ENCODE measurements around the gene PARVA.

DNA sequence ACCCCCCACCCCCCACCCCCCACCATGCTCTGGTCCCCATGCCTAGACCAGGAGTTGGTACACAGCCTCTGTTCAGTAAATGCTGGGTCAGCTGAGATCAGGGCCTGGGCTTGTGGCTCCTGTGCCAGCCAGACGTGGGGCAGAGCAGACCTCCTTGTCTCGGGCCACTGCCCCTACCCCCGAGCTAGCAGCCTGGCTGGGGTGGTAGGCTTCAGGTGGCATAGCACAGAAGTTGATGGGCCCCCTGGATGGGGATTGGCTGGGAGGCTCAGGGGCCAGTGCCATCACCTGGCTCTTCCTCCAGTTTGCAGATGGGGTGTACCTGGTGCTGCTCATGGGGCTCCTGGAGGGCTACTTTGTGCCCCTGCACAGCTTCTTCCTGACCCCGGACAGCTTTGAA lies 139.9 kb downstream of the PARVA start:
- TF ChIP-seq, protein P1, sequence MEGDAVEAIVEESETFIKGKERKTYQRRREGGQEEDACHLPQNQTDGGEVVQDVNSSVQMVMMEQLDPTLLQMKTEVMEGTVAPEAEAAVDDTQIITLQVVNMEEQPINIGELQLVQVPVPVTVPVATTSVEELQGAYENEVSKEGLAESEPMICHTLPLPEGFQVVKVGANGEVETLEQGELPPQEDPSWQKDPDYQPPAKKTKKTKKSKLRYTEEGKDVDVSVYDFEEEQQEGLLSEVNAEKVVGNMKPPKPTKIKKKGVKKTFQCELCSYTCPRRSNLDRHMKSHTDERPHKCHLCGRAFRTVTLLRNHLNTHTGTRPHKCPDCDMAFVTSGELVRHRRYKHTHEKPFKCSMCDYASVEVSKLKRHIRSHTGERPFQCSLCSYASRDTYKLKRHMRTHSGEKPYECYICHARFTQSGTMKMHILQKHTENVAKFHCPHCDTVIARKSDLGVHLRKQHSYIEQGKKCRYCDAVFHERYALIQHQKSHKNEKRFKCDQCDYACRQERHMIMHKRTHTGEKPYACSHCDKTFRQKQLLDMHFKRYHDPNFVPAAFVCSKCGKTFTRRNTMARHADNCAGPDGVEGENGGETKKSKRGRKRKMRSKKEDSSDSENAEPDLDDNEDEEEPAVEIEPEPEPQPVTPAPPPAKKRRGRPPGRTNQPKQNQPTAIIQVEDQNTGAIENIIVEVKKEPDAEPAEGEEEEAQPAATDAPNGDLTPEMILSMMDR (IDR thresholded peaks at IDR 0.05), result no peak
- no peak for TF ChIP-seq POLR2AphosphoS5 (IDR thresholded peaks at IDR 0.05; ENCODE audit: low read depth, low read length)
- TF ChIP-seq TCF7L2 (IDR thresholded peaks at IDR 0.05; ENCODE audit: low read depth, low read length), result no peak

Measured in Panc1 (cell line).